Choroid plexus epithelial cell (primary cell): ENCODE results near the gene TBC1D5.

ENCODE experiments used
- DNase-seq: peaks from one replicate; pipeline ENCODE4 v3.0.0-alpha.2; 2010; ENCODE audit warnings: low read depth
- H3K4me3 ChIP-seq: 2 replicates; pipeline ENCODE4 v1.5.1; 2011; ENCODE audit warnings: low read depth, mild to moderate bottlenecking, control low read depth, low read length, moderate library complexity
- CTCF ChIP-seq: conservative IDR thresholded peaks from 2 replicates; pipeline ENCODE4 v1.5.1; 2011; ENCODE audit warnings: low read depth, mild to moderate bottlenecking, control low read depth, inconsistent platforms, low read length, moderate library complexity

Gene TBC1D5

GRCh38 chr3:17151598-17152373, 590.6 kb downstream of the TBC1D5 start:
- no peak for TF ChIP-seq CTCF
- DNase-seq = peak; percentile 58

GRCh38 chr3:17149076-17149475, 593.4 kb downstream of the TBC1D5 start:
- TF ChIP-seq CTCF = no peak
- no peak overlapping the region for H3K4me3 ChIP-seq
- no peak for DNase-seq

More at GRCh38 chr3:17151598-17152373, 590.6 kb downstream of the TBC1D5 start:
- H3K4me3 ChIP-seq = no peak overlapping the region

GRCh38 chr3:17144665-17144993, 597.8 kb downstream of the TBC1D5 start:
- no peak for DNase-seq
- no peak overlapping the region for H3K4me3 ChIP-seq
- TF ChIP-seq CTCF = no peak

- TF ChIP-seq CTCF = no peak
- DNase-seq = no peak
These were observed 598.4 kb downstream of the TBC1D5 start for GRCh38 chr3:17143893-17144664.

GRCh38 chr3:17142516-17142915, 599.9 kb downstream of the TBC1D5 start:
- no peak for DNase-seq
- no peak for TF ChIP-seq CTCF
- no peak overlapping the region for H3K4me3 ChIP-seq

More at GRCh38 chr3:17143893-17144664, 598.4 kb downstream of the TBC1D5 start:
- H3K4me3 ChIP-seq = no peak overlapping the region

GRCh38 chr3:17141699-17142098, 600.7 kb downstream of the TBC1D5 start:
- no peak overlapping the region for H3K4me3 ChIP-seq
- no peak for DNase-seq
- no peak for TF ChIP-seq CTCF
